ENCODE measurements around the gene C5AR1.
"Not testable (repeated sequence)": the region's sequence is repeated elsewhere in the genome, so short reads cannot be mapped to it uniquely, and the experiment has no call there.

C5AR1 gene

GRCh38 chr19:47309608-47310007 lies at the start of gene C5AR1:
Gene C5AR1, plus strand, starts transcription at chr19:47309861. Its CDS starts 35 bp downstream, at chr19:47309896.
- TF ChIP-seq GATA1 (IDR thresholded peaks at IDR 0.05; ENCODE audit: low read depth, low read length) (no peak), POLR2A (IDR thresholded peaks at IDR 0.05; ENCODE audit: low read length) (no peak)
- peak in 1 of 2 experiments; percentile 39 for DNase-seq

GRCh38 chr19:47260476-47260875 lies 49.2 kb upstream of the C5AR1 start:
- TF ChIP-seq POLR2A (IDR thresholded peaks at IDR 0.05; ENCODE audit: low read length) (no peak), GATA1 (IDR thresholded peaks at IDR 0.05; ENCODE audit: low read depth, low read length) (no peak)
- DNase-seq = no peak

GRCh38 chr19:47261946-47262793 lies 47.5 kb upstream of the C5AR1 start:
- not testable (repeated sequence) for DNase-seq

GRCh38 chr19:47264629-47265028 lies 45.0 kb upstream of the C5AR1 start:
- no peak for DNase-seq
- TF ChIP-seq GATA1 (IDR thresholded peaks at IDR 0.05; ENCODE audit: low read depth, low read length) = no peak
- no peak for TF ChIP-seq POLR2A (IDR thresholded peaks at IDR 0.05; ENCODE audit: low read length)

- no peak for TF ChIP-seq GATA1 (IDR thresholded peaks at IDR 0.05; ENCODE audit: low read depth, low read length)
- no peak for TF ChIP-seq POLR2A (IDR thresholded peaks at IDR 0.05; ENCODE audit: low read length)
- no peak for DNase-seq
Observed at GRCh38 chr19:47266401-47266941, 43.2 kb upstream of the C5AR1 start.

GRCh38 chr19:47267350-47267759 lies 42.3 kb upstream of the C5AR1 start:
- DNase-seq = no peak
- TF ChIP-seq POLR2A (IDR thresholded peaks at IDR 0.05; ENCODE audit: low read length) (no peak), GATA1 (IDR thresholded peaks at IDR 0.05; ENCODE audit: low read depth, low read length) (no peak)

- TF ChIP-seq POLR2A (IDR thresholded peaks at IDR 0.05; ENCODE audit: low read length) (no peak), GATA1 (IDR thresholded peaks at IDR 0.05; ENCODE audit: low read depth, low read length) (no peak)
- no peak for DNase-seq
Observed at GRCh38 chr19:47268028-47268427, 41.6 kb upstream of the C5AR1 start.

GRCh38 chr19:47269596-47269995 lies 40.1 kb upstream of the C5AR1 start:
- no peak for DNase-seq
- no peak for TF ChIP-seq POLR2A (IDR thresholded peaks at IDR 0.05; ENCODE audit: low read length)
- no peak for TF ChIP-seq GATA1 (IDR thresholded peaks at IDR 0.05; ENCODE audit: low read depth, low read length)

- DNase-seq = no peak
- TF ChIP-seq POLR2A (IDR thresholded peaks at IDR 0.05; ENCODE audit: low read length) (no peak), GATA1 (IDR thresholded peaks at IDR 0.05; ENCODE audit: low read depth, low read length) (no peak)
Observed at GRCh38 chr19:47270408-47270807, 39.3 kb upstream of the C5AR1 start.

GRCh38 chr19:47271949-47272348 lies 37.7 kb upstream of the C5AR1 start:
- TF ChIP-seq GATA1 (IDR thresholded peaks at IDR 0.05; ENCODE audit: low read depth, low read length) (no peak), POLR2A (IDR thresholded peaks at IDR 0.05; ENCODE audit: low read length) (no peak)
- DNase-seq = no peak

- DNase-seq = no peak
Observed at GRCh38 chr19:47272448-47273312, 37.0 kb upstream of the C5AR1 start.

GRCh38 chr19:47273313-47274070 lies 36.2 kb upstream of the C5AR1 start:
- peak; percentile 82 for TF ChIP-seq POLR2A (IDR thresholded peaks at IDR 0.05; ENCODE audit: low read length)
- TF ChIP-seq GATA1 (IDR thresholded peaks at IDR 0.05; ENCODE audit: low read depth, low read length) = no peak
- peak; percentile 92 for DNase-seq

More at GRCh38 chr19:47272448-47273312, 37.0 kb upstream of the C5AR1 start:
- TF ChIP-seq GATA1 (IDR thresholded peaks at IDR 0.05; ENCODE audit: low read depth, low read length) (no peak), POLR2A (IDR thresholded peaks at IDR 0.05; ENCODE audit: low read length) (no peak)

- DNase-seq = peak; percentile 94 to 99
- TF ChIP-seq POLR2A (IDR thresholded peaks at IDR 0.05; ENCODE audit: low read length) (peak; percentile 33), GATA1 (IDR thresholded peaks at IDR 0.05; ENCODE audit: low read depth, low read length) (no peak)
Observed at GRCh38 chr19:47274071-47274890, 35.4 kb upstream of the C5AR1 start, which contains the start of gene INAFM1. Gene INAFM1, plus strand, starts transcription at chr19:47274885. Its CDS starts 35 bp downstream, at chr19:47274920.

Measured in erythroblast (primary cell).